Adipocyte (in vitro differentiated cells): Measurements from ENCODE around the gene ARIH2.

ENCODE experiments used
- DNase-seq: peaks from one replicate; pipeline ENCODE4 v3.0.0-alpha.2; 2015; ENCODE audit warnings: low read depth
- H3K27me3 ChIP-seq: replicated peaks from 2 replicates; pipeline ENCODE4 v1.7.0; 2013; ENCODE audit warnings: mild to moderate bottlenecking, low read length, moderate library complexity; ENCODE audit not compliant: control insufficient read depth, insufficient read depth
- H3K36me3 ChIP-seq: 2 replicates; pipeline ENCODE4 v1.7.0; 2013; ENCODE audit warnings: low read length, mild to moderate bottlenecking, moderate library complexity; ENCODE audit not compliant: control insufficient read depth, insufficient read depth, severe bottlenecking
- H3K4me1 ChIP-seq: 2 replicates; pipeline ENCODE4 v1.7.0; 2013; ENCODE audit warnings: mild to moderate bottlenecking, low read length, moderate library complexity; ENCODE audit not compliant: control insufficient read depth, insufficient read depth
- H3K4me3 ChIP-seq: 2 replicates; pipeline ENCODE4 v1.7.0; 2013; ENCODE audit warnings: mild to moderate bottlenecking, low read length, moderate library complexity
- H3K9ac ChIP-seq: 2 replicates; pipeline ENCODE4 v1.7.0; 2013; ENCODE audit warnings: mild to moderate bottlenecking, low read length, moderate library complexity
- H3K9me3 ChIP-seq: 2 replicates; pipeline ENCODE4 v1.7.0; 2013; ENCODE audit warnings: mild to moderate bottlenecking, low read length, moderate library complexity; ENCODE audit not compliant: control insufficient read depth

Gene ARIH2

GRCh38 chr3:48918388-48919214 is at the start of gene ARIH2:
Gene ARIH2 (plus strand): TSS chr3:48918842. CDS start chr3:48927559, 8,717 bp downstream.
- Histone ChIP-seq H3K4me3 (peak within 1 kb of the TSS; percentile 88), H3K9ac (peak within 1 kb of the TSS; percentile 96), H3K4me1 (peaks cover 11% of the 10 kb centered on the region), H3K36me3 (no peaks in the 10 kb centered on the region), H3K9me3 (no peaks in the 10 kb centered on the region), H3K27me3 (no peaks in the 10 kb centered on the region)
- peak; percentile 96 for DNase-seq

DNA sequence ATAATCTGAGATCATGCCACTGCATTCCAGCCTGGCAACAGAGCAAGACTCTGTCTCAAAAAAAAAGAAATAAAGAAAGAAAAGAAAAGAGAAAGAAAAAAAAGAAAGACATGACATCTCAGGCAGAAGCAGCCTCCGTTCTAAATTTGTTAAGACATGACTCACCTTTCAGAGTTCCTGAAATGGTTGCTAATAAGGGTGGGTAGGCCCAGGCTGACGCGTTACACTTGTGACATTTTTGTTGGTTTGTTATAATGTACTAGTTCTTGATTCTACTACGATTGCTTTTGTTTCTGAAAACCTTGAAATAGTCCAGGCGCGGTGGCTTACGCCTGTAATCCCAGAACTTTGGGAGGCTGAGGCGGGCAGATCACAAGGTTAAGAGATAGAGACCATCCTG is 41.0 kb upstream of the ARIH2 start:
- Histone ChIP-seq H3K9me3 (no peaks in the 10 kb centered on the region), H3K27me3 (no peaks in the 10 kb centered on the region), H3K9ac (no peak overlapping the region), H3K4me1 (peaks cover 10% of the 10 kb centered on the region), H3K36me3 (peaks cover 42% of the 10 kb centered on the region), H3K4me3 (no peak overlapping the region)
- no peak for DNase-seq

GRCh38 chr3:48879307-48879993 is 39.2 kb upstream of the ARIH2 start:
- Histone ChIP-seq H3K36me3 (peaks cover 47% of the 10 kb centered on the region), H3K9me3 (no peaks in the 10 kb centered on the region), H3K4me3 (no peak overlapping the region), H3K27me3 (no peaks in the 10 kb centered on the region), H3K4me1 (peaks cover 10% of the 10 kb centered on the region), H3K9ac (no peak overlapping the region)
- DNase-seq, result no peak

- no peaks in the 10 kb centered on the region for H3K27me3 ChIP-seq
- no peak overlapping the region for H3K4me3 ChIP-seq
- no peak for DNase-seq
- peaks cover 10% of the 10 kb centered on the region for H3K4me1 ChIP-seq
- no peaks in the 10 kb centered on the region for H3K9me3 ChIP-seq
- no peak overlapping the region for H3K9ac ChIP-seq
- peaks cover 49% of the 10 kb centered on the region for H3K36me3 ChIP-seq
Observed at GRCh38 chr3:48879994-48880377, 38.7 kb upstream of the ARIH2 start.

GRCh38 chr3:48881006-48881405 is 37.6 kb upstream of the ARIH2 start:
- no peak for DNase-seq
- Histone ChIP-seq H3K9ac (no peak overlapping the region), H3K9me3 (no peaks in the 10 kb centered on the region), H3K36me3 (peaks cover 48% of the 10 kb centered on the region), H3K27me3 (no peaks in the 10 kb centered on the region), H3K4me3 (no peak overlapping the region), H3K4me1 (peaks cover 19% of the 10 kb centered on the region)

GRCh38 chr3:48881652-48882114 is 37.0 kb upstream of the ARIH2 start:
- H3K9me3 ChIP-seq, result no peaks in the 10 kb centered on the region
- no peaks in the 10 kb centered on the region for H3K27me3 ChIP-seq
- H3K36me3 ChIP-seq, result peaks cover 48% of the 10 kb centered on the region
- H3K9ac ChIP-seq, result no peak overlapping the region
- DNase-seq, result no peak
- no peak overlapping the region for H3K4me3 ChIP-seq
- peaks cover 19% of the 10 kb centered on the region for H3K4me1 ChIP-seq

- Histone ChIP-seq H3K9ac (no peak overlapping the region), H3K36me3 (peaks cover 37% of the 10 kb centered on the region), H3K9me3 (no peaks in the 10 kb centered on the region), H3K4me1 (peaks cover 19% of the 10 kb centered on the region), H3K27me3 (no peaks in the 10 kb centered on the region), H3K4me3 (no peak overlapping the region)
- peak; percentile 13 for DNase-seq
Observed at GRCh38 chr3:48885753-48886152, 32.9 kb upstream of the ARIH2 start.

- Histone ChIP-seq H3K27me3 (no peaks in the 10 kb centered on the region), H3K9me3 (no peaks in the 10 kb centered on the region), H3K4me1 (peaks cover under 1% of the 10 kb centered on the region), H3K4me3 (no peak overlapping the region), H3K36me3 (peaks cover 24% of the 10 kb centered on the region), H3K9ac (no peak overlapping the region)
- no peak for DNase-seq
Observed at GRCh38 chr3:48891606-48892005, 27.0 kb upstream of the ARIH2 start.

DNA sequence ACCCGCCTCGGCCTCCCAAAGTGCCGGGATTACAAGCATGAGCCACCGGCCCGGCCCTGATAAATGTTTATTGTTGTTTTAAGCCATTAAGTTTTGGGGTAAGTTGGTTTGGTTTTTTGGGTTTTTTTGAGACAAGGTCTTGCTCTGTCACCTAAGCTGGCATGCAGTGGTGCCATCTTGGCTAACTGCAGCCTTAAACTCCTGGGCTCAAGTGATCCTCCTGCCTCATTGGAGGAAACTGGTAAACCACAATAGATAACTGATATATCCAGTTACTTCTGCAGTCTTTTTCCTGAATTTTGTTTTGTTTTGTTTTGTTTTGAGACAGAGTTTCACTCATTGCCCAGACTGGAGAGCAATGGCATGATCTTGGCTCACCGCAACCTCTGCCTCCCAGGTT is 24.1 kb upstream of the ARIH2 start:
- Histone ChIP-seq H3K27me3 (no peaks in the 10 kb centered on the region), H3K9me3 (no peaks in the 10 kb centered on the region), H3K36me3 (peaks cover 14% of the 10 kb centered on the region), H3K4me3 (no peak overlapping the region), H3K9ac (no peak overlapping the region), H3K4me1 (peaks cover 18% of the 10 kb centered on the region)
- DNase-seq, result no peak

DNA sequence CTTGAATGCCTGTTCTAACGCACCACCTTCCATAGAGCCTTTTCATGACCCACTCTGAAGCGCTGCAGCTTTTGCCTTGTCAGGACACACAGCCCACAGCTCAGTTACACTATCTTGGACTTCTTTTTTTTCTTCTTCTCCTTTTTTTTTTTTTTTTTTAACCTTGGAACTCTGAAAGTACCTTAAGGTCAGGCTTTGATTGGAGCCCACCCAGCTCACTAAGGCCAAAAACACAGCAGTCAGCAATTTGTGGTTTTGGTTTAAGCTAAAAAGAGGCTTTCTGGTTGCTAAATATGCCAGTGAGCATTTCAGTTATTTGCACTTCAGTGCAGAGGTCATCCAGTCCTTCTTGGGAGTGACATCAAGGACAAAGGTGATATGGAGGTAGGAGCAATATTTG is 21.7 kb upstream of the ARIH2 start:
- peaks cover 18% of the 10 kb centered on the region for H3K4me1 ChIP-seq
- no peaks in the 10 kb centered on the region for H3K27me3 ChIP-seq
- peak overlapping the region; percentile 41 for H3K9ac ChIP-seq
- no peak for DNase-seq
- peak overlapping the region; percentile 35 for H3K4me3 ChIP-seq
- H3K36me3 ChIP-seq, result peaks cover 1% of the 10 kb centered on the region
- H3K9me3 ChIP-seq, result no peaks in the 10 kb centered on the region

DNA sequence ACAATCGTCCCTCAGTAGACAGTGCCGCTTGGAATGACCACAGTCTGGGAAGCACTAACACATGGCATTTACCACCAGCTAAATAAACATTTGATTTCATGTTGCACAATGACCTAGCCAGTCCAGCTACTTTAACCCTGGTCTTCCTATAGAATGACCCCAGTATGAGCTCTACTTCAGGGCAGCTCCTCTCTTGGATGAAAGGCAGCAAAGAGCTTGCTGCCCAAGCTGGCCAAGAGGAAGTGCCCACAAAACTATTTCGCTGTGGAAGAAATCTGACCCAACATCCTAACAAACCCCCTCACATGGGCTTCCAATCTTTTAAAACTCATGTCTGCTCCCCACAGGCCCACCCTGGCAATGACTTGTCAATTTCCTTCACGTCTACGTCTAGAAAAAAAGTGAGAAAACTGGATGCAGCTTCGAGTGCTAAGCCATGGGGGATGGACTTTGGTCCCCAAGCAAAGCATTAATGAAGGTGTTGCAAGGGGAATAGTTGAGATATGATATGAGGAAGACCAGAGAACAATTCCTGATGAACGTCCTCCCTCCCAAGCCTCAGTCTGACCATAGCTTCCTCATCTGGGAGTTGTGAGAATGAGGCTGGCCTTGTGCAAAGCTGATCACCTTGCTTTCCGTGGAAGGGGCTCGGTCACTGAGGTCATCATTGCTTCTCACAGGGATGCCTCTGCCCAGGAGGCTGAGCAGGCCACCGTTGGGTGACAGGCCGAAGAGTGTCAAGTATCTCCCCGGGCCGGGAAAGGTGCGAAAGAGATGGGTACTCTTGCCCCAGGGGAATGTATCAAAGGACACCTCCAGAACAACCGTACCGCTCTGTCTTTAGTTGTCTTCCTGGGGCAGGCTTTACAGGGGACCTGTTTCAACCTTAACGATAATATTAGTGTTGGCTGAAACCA is 20.9 kb upstream of the ARIH2 start:
- H3K4me3 ChIP-seq, result peak overlapping the region; percentile 97
- DNase-seq, result peak; percentile 44
- H3K9me3 ChIP-seq, result no peaks in the 10 kb centered on the region
- H3K9ac ChIP-seq, result peak overlapping the region; percentile 94
- H3K36me3 ChIP-seq, result no peaks in the 10 kb centered on the region
- H3K4me1 ChIP-seq, result peaks cover 18% of the 10 kb centered on the region
- H3K27me3 ChIP-seq, result no peaks in the 10 kb centered on the region
